ENCODE data around the gene MANBA. TPM values are rescaled to one million over a fixed set of nuclear protein-coding genes. Genes with fewer than 3 reads are reported as not detected.
"Not testable (repeated sequence)": the region's sequence is repeated elsewhere in the genome, so short reads cannot be mapped to it uniquely, and the experiment has no call there.

MANBA gene
- total RNA-seq, 1 donor from 2014 or later: 23.6 TPM

DNA sequence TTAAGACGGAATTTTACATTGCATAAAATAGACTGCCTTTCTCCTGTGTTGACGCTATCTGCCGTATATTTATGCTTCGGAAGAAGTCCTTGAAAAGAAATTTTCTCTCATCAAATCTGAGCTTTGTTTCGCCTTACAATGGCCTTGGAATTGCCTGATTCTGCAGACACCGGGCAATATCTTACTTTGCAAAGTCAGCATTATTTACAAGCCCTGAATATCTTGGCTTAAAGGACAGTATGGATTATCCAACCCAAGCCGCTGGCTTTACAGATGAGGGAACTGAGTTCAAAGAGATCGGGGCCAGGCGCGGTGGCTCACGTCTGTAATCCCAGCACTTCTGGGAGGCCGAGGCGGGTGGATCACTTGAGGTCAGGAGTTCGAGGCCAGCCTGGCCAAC, 1.1 kb upstream of the MANBA start:
- no peak for DNase-seq (ENCODE audit: low spot score)

DNA sequence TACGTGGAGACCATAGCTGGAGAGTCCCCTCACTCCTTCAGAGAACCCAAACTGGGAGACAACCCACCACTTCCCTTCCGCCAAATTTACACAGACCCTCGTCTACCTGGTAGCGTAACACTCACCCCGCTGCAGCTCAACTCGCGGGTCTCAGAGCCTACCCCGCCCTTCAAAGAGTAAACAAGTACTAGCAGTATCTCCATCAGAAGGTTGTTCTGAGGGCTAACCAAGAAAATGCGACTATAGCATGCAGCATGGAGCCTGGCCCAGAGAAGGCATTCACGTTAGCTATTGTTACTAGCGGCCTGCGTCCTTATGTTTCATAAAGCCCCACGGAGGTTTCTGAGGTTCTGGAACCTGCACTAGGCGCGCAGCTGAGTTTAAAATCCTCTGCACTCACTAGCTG, 531 bp upstream of the MANBA start:
- DNase-seq (ENCODE audit: low spot score): no peak

DNA sequence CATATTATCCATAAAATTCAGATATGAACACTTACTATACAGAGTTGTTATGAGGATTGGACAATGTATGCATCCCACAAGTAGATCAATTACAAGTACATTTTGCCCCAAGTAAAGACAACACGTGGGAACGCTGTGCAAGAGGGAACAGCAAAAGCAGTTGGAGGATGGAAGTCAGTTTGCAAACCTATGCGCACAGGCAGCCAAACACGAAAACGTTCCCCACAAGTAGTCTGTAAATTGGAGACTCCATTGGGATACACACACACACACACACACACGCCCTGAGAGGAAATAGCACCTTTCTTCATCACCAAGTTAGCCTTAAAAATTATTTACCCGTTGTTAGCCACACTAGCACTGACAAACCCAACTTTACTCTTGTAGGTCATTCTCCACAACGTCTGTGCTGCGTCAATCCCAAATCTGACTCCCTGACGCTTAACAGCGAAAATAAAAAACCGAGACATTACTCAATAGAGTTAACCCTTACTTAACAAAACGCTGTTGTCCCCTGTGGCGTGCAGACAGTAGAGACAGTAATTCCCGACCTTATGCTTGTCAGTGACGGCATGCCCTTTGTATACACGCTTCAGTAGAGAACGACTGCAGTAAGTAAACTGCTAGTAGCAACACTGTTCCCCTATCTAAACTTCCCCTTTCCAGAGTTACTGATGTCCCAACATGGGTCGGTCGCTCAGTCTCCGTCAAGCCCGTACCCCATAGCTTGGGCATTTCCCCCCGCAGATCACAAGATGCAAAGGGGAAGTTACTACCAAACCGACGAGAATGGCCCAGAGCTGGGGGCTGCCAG, 730 bp downstream of the MANBA start:
- no peak for DNase-seq (ENCODE audit: low spot score)

DNA sequence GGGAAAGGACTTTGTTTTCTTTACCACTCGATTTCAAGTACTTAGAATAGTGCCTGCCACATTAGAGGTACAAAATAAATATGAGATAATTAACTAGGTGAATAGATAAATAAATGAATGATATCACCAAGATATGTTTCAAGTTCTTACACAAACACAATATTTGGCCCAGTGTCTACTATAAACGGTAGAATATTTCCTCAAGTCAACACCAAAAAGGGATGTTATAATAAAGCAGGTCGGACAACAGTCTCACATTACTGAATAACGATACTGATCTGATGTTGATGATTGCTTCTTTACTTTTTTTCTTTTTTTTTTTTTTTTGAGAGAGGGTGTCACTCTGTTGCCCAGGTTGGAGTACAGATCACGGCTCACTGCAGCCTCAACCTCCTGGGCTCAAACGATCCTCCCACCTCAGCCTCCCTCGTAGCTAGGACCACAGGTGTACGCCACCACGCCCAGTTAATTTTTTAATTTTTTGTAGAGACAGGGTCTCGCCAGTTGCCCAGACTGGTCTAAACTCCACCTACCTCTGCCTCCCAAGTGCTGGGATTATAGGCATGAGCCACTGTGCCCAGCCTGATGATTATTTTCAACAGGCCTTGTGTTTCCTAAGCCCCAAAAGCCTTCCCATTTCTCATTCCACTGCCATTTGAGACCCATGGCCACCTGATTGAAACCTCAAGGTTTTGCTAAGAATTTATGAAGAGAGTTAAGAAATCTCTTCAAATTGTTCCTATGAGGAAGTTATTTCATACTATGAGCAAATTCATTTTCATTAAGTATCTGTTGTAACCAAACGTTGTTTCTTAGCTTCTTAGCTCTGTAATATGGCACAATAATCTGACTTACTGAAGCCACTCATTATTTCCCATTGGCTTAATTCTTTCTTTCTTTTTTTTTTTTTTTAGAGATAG, 2.3 kb downstream of the MANBA start:
- DNase-seq (ENCODE audit: low spot score): no peak

DNA sequence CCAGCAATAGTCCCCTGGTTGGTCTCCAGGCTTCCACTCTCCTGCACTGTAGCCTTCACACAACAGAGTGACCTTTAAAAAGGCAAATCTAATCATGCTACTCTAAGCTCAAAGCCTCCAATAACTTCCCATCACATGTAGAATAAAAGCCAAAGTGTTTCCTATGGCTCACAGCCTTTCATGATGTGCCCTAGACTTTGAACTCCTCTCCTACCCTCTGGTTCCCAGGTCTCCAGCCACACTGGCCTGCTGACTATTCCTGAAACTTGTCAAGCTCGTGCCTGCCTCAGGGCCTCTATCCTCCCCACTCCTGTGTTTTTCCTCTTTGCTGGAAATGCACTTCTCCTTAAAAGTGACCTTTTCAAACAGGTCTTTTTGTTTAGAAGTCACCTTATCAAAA, 3.1 kb downstream of the MANBA start:
- no peak for DNase-seq (ENCODE audit: low spot score)

DNA sequence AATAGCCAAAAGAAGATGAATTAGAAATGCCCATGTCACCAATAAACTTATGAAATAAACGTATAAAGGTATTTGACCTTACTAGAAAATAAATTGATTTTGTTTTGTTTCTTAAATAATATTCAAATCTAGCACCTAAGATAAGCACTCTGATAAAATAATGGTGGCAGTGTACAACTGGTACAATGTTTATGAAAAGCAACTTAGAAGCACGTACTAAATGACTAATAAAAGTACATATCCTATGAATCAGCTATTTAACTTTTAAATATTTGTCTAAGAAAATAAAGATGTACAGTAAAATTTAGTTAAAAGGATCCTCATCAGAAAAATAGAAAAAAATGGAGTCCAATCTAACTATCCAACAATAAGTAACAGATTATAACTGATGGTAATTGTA, 6.7 kb downstream of the MANBA start:
- no peak for DNase-seq (ENCODE audit: low spot score)

DNA sequence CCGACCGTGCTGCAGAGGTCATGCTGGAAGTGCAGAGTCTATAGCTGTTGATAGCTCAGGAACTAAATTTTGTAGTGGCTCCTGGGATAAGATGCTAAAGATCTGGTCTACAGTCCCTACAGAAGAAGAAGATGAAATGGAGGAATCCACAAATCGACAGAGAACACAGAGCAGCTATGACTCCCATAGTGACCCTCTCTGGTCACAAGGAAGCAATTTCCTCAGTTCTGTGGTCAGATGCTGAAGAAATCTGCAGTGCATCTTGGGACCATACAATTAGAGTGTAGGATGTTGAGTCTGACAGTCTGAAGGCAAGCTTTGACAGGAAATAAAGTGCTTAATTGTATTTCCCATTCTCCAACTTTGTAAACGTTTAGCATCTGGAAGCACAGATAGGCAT, 8.8 kb downstream of the MANBA start:
- no peak for DNase-seq (ENCODE audit: low spot score)

DNA sequence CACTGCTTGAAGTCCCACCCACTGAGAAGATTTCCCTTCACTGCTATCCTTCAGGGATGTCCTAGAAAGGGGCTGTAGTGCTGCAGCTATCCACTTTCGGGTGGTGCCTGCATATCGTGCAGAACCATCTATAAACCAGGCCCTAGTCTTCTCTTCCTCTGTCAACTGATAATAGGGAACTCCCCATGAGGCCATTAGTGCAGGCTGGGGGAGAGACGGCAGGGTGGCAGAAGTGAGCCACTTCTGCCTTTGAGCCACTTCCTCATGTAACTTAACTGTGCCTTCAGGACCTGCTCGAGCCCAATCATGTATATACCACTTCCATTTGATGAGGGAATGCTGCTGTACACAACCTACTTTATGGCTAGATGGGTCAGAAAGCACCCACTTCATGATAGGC, 17.4 kb downstream of the MANBA start:
- DNase-seq (ENCODE audit: low spot score): not testable (repeated sequence)

DNA sequence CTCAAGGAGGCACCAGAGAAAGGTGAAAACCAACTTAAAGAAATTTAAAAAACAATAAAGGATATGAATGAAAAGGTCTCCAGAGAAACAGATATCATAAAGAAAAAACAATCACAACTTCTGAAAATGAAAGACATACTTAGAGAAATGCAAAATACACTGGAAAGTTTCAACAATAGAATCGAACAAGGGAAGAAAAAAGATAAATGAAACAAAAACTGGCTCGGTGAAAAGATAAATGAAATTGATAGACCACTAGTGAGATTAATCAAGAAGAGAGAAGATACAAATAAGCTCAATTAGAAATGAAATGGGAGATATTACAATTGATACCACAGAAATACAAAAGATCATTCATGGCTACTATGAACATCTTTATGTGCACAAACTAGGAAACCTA, 22.0 kb downstream of the MANBA start:
- DNase-seq (ENCODE audit: low spot score): not testable (repeated sequence)

DNA sequence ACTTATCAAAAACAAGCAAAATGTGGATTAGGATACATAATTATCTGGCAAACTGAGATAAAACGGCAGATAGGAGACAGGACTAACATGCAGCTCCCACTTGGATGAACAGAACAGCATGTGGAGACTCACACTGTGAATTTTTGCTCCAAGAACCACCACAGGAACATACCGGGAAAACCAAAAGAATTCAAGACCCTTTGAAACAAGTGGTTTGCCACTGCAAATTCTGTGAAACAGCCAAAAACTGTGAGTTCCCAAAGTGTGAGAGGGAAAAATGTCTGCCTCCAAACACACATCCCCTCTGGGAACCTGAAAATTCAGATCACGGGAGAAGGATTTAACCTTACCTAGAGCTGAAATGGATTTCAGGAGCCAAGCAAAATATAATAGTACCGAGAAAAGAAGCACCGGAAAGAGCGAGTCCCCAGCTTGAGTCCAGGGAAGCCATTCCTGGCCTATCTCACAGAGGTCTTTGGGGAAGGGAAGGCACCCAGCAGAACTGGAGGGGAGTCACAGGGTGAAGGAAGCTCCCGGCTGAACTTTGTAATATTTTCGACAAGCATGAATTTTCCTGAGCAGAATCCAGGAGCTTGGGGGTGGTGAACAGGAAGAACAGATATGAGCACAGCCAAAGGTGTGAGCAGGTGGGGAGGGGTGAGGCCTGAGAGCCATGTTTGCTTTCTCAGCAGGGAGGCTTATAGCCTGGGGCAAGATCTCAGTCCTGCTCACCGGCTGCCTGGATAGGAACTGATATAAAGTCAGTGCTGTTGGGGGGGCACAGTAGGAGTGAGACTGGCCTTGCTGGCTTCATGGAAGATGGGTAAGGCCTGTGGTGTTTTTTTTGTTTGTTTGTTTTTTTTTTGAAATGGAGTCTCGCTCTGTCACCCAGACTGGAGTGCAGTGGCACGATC, 23.9 kb downstream of the MANBA start:
- DNase-seq (ENCODE audit: low spot score): no peak

DNA sequence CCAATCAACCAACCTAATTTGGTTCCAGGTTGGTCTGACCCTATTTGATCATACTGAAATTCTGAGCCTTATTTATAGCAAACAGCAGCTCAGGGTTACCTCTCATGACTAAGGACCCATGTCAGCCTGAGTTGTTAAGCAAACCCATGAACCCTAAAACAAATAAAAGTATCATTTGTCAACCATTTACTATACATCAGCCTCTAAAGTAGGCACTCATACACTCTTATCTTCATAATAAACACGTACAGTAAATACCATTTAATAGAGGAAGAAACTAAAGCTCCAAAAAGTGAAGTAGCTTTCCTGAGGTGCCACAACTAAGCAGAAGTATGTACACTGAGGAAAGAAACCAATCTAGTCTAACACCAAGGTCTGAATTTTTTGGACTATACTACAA, 25.2 kb downstream of the MANBA start:
- no peak for DNase-seq (ENCODE audit: low spot score)

DNA sequence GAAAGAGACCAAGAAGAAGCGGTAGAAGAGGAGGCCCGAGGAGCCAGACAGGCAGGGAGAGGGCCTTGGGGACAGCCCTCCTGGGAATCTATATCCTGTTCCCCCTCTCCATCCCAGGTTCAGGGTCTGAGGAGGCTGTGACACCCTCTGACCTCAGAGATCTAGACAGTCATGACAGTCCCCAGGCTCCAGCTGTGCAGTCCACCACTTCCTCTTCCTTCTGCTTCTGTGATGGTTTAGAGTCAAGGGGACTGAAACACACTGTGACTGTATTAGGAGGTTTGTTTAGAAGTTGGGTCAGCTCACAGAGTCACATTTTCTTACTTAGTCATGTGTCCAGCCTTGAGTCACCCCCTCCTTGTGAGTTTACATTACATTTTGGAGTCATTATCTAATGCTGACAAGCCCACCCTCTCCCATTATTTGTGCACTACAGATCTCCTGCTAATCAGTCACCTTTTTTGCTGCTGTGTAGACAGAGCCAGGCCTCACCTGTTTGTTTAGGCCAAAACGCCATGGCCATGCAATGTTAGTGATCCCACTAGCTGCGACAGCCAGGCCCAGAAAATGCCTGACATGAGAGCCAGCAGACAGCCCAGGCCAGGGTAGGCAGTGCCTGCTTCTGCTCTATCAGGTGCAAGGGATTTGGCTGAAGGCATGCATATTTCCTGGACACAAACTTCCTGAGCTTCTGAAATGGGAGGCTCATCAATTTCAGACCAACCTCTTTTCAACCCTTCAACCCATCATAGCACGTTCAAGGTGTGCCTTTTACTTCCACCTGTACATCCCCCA, 26.0 kb downstream of the MANBA start:
- DNase-seq (ENCODE audit: low spot score): no peak

DNA sequence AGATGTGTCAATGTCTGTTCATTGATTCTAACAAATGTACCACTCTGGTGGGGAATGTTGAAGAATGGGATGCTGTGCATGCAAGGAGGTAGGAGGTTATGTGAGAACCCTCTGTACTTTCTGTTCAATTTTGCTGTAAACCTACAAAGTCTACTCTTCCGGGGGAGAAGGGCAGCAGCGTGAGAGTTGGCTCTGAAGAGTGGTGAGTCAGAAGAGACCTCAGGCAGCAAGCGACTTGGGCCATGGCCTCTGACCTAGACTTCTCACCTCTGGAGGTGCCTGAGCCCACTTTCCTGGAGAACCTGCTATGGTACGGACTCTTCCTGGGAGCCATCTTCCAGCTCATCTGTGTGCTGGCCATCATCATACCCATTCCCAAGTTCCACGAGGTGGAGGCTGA, 26.7 kb downstream of the MANBA start:
- no peak for DNase-seq (ENCODE audit: low spot score)

DNA sequence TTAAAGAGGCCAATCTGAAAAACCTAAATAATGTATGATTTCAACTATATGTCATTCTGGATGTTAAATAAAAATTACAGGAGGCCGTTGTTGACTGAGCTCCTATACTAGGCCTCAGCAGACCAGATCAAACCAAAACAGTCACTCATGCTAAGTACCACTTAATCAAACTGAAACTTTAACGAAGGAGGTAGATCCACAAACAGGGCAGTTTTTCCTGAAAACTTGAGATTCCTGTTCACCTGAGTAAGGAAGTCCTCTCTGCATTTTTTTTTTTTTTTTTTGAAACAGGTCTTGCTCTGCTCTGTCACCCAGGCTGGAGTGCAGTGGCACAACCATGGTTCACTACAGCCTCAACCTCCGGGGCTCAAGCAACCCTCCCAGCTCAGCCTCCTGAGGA, 27.7 kb downstream of the MANBA start:
- DNase-seq (ENCODE audit: low spot score): no peak

DNA sequence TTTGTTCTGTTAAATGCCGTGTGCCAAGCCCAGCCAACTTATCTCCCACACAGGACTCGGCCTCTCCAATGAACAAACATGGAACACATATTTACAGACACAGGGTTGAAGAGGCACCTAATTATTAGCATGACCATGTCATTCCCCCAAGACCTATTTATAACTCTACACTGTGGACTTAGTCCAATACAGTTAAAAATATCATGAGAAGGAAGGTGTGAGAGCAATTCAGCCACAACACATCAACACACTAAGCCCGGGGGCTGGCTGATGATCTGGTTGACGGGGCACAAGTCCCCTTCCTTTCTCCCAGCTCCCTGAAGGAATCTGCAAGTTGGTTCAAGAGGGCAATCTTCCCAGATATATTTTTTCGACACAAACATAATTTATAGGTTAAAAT, 28.1 kb downstream of the MANBA start:
- DNase-seq (ENCODE audit: low spot score): no peak

DNA sequence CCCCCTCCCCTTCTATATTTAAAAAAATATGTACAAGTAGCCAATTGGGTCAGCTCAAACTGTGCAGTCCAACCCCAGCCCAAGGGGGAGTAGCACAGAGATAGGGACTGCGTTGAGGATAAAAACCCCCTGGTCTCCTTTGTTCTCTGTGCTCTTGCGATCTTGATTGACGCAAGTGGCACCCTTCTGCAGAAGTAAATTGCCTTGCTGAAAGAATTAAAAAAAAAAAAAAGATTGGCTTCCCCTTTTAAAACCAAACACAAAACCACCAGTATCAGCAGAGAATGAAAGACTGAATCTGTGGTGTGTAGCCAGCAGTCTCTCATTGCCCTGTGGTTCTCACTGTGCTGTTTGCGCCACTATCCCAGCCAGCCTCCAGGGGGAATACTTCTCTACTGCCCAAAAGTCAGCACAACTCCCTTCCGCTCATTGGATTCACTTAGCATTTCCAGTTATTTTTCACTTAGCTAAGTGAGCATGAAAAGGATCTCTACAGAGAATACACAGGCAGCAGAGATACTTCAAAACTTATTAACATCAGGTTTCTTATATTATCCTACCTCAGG, 29.7 kb downstream of the MANBA start:
- DNase-seq (ENCODE audit: low spot score): no peak

DNA sequence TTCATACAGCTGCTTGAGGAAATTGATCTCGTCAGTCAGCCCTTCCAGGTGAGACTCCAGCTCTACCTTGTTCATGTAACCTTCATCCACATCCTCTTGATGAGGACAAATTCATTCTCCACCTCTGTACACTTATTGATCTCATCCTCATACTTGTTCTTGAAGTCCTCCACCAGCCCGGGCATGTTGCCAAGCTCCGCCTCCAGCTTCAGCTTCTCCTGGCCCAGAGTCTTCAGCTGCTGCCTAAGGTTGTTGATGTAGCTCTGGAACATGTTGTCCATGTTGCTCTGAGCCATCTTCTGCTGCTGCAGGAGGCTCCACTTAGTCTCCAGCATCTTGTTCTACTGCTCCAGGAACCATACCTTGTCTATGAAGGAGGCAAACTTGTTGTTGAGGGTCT, 31.3 kb downstream of the MANBA start:
- not testable (repeated sequence) for DNase-seq (ENCODE audit: low spot score)

DNA sequence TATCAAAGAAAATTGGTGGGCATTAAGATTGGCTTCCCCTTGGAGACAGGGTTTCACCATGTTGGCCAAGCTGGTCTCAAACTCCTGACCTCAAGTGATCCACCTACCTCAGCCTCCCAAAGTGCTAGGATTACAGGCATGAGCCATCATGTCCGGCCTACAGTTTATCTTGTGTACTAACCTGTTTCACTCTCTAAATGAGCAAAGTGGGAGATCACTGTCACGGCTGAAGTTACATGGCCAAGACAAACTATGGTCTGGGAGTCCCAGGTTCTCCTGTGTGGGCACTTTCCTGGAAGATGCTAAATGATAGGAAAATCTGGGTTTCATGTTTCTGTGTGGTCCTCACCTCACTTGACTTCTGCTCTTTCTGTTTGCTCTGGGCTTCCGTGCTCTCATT, 33.8 kb downstream of the MANBA start:
- not testable (repeated sequence) for DNase-seq (ENCODE audit: low spot score)

DNA sequence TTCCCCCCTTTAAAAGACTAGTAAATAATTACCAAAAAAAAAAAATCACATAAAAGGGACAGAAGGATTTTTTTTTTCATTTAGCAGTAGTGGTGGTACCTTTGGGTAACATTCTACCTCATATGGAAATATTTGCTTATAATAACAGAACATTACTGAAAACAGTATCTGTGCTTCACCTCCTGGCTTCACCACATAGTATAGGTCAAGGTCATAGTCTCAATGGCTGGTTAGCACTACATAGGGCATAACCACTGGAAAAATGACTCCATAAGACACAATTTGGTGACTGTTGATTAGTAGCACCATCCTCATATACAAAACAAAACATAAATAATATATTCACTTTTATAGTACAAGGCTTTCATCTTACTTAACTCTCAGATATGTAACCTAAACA, 34.7 kb downstream of the MANBA start:
- DNase-seq (ENCODE audit: low spot score): no peak

DNA sequence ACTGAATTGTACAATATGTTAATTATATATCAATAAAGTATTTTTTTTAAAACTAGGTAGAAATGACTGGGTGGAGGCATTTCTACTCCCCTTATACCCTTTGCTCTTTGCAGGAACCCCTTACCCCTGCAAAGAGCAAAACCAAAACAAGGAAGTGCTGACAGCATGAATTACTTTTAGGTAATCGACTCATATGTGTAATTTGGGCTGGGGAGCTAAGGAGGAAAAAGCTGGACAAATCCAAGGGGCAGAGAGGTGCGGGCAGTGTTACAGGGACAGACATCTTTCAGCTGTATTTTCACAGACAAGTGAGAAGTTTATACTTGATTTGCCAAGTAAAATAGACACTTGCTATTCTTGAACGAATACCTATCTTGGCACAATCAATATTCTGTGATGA, 35.5 kb downstream of the MANBA start:
- DNase-seq (ENCODE audit: low spot score): no peak

DNA sequence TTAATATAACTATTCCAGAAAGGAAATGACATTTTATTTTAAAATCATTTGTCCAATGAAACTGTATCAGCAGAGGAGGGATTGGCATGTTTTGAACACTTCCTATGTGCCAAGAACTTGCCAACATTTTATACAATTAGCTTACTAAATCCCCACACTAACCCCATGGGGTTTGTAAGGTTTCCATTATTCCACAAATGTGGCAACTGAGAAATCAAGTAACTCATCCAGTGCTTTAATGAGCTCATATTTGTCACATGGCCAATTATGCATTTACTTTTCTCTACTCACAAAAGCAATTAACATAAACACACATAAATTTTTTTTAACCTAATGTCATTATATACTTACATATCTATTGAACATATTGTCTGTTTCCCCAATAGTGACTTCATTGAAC, 37.3 kb downstream of the MANBA start:
- DNase-seq (ENCODE audit: low spot score): no peak
